HG03097 (cell line): ENCODE data around the gene SNRPD2.
"Not testable (repeated sequence)": the region's sequence is repeated elsewhere in the genome, so short reads cannot be mapped to it uniquely, and the experiment has no call there.

Experiments
- ATAC-seq: cut with Tn5 transposase; IDR thresholded peaks from one replicate; pipeline ENCODE4 v1.9.1; 2021; ENCODE audit not compliant: unreplicated experiment, low FRiP score

SNRPD2 gene

GRCh38 chr19:45705710-45706415 lies 14.1 kb upstream of the SNRPD2 start:
- ATAC-seq = no peak

- no peak for ATAC-seq
Measured at GRCh38 chr19:45705115-45705514, 13.4 kb upstream of the SNRPD2 start.

DNA sequence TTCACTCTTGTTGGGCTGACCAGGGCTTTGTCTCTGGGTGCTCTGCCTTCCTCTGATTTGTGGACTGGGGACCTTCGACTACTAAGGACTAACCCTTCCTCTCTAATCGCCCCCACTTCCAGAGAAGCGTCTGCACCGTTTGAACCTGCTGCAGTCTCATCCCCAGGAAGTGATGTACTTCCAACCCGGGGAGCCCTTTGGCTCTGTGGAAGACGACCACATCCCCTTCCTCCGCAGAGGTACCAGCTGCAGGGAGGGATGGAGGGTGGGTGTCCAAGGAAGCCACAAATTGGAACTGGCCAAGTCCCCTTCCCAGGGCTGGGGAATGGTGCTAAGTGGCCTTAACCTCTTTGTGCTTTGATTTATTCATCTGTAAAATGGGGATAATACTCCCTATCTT lies 9.9 kb upstream of the SNRPD2 start:
- ATAC-seq = no peak

GRCh38 chr19:45693106-45693788 lies 1.5 kb upstream of the SNRPD2 start:
- ATAC-seq = no peak

- ATAC-seq = peak; percentile 88
Measured at GRCh38 chr19:45692187-45693105, 693 bp upstream of the SNRPD2 start, which contains the start of gene QPCTL. TSS of gene QPCTL (plus strand) at chr19:45692666. CDS start at chr19:45692704, 38 bp downstream.

DNA sequence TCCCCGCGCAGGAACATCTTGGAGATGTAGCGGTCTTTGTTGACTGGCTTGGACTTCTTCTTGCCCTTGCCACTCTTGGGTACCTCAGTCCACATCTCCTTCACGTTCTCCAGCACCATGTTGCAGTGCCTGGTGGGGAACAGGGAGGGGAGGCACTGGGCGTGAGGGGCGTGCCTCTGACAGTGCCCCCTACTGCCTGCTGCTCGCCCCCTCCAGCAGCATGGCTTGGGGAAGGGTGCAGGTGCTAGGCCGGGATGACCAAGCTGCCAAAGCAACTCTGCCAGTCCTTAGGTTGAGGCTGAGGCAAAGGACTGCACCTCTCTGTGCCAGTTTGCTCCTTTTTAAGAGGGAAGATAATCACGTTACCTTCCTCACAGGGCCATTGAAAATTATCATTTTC lies 4.2 kb downstream of the SNRPD2 start:
- ATAC-seq = no peak

DNA sequence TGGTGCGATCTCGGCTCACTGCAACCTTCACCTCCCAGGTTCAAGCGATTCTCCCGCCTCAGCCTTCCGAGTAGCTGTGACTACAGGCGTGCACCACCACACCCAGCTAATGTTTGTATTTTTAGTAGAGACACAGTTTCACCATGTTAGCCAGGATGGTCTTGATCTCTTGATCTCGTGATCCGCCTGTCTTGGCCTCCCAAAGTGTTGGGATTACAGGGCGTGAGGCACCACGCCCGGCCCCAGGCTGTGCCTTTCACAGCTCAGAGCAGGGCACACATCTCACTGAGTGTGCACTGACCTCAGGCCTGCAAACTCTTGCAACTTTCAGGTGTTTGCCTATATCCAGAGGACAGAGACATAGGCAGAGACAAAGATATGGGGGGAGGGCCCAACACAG lies 6.7 kb downstream of the SNRPD2 start:
- ATAC-seq = not testable (repeated sequence)

GRCh38 chr19:45682908-45683307 lies 8.8 kb downstream of the SNRPD2 start:
- no peak for ATAC-seq

DNA sequence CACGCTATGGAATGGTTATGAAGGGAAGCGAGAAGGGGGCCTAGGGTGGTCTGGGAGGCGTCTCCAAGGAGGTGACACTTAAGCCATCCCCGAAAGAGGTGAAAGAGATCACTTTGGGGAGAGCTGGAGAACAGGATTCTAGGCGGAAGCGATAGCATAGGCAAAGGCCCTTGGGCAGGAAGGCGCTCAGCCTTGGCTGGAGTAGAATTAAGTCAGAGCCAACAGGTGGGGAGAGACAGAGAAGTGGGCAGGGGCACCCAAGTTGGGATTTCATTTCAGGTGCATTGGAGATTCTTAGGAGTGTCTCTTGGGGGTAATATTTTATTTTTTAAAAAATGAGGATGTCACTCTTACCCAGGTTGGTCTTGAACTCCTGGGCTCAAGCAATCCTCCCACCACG lies 9.6 kb downstream of the SNRPD2 start:
- ATAC-seq = no peak

GRCh38 chr19:45681391-45682015 lies 10.2 kb downstream of the SNRPD2 start:
- ATAC-seq = no peak

DNA sequence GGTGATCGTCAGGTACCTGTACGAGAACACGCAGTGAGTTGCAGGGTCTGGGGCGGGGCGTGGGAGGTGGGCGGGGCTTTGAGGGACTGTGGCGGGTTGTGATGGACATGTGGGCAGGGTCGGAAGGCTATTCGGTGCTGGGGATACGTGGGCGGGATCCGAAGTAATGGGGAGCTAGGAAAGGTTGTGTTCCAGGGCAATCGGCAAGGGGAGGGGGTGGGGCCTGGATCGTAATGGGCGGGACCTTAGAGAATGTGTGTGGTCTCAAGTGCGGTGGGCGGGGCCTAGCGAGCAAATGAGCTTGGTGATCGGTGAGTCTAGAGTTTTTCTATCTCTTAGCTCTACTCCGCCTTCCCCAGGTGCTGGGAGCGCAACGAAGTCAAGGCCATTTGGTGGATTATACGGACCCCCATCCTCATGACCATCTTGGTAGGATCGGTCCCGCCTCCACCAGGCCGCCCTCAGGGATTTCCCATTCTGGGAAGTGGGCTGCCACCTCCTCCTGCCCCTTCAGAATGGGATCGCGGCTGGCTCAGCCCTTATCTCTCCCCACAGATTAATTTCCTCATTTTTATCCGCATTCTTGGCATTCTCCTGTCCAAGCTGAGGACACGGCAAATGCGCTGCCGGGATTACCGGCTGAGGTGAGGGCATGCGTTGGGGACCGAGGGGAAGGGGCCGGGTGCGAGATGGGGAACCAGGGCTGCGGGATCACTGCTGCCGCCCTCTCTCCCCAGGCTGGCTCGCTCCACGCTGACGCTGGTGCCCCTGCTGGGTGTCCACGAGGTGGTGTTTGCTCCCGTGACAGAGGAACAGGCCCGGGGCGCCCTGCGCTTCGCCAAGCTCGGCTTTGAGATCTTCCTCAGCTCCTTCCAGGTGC lies 14.2 kb downstream of the SNRPD2 start:
- ATAC-seq = no peak

DNA sequence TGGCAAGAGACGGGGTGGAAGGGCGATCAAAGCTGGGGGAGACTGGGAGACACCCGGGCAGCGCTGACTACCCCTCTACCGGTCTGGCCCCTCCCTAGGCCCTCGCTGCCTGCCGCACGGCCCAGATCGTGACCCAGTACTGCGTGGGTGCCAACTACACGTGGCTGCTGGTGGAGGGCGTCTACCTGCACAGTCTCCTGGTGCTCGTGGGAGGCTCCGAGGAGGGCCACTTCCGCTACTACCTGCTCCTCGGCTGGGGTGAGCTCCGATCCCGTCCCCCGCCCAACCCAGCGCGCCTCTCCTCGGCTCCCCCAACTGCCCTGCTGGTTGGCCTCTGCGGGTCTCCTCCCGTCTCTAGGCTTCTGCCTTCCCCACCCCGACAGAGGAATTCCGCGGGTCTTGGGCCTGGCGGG lies 14.9 kb downstream of the SNRPD2 start:
- no peak for ATAC-seq

DNA sequence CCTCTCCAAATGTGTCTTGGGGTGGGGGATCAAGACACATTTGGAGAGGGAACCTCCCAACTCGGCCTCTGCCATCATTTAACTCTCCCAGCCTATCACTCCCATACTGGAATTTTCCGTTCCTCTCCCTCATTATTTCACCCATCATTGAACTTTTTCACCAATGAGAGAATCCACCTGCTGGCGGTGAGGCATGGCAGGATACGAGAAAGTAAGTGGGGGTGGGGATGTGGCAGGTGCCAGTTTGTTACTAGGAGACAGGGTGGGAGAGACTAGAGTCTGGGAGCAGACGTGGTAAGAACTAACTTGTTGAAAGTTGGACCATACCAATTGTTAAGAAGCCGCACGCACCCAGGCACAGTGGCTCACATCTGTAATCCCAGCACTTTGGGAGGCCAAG lies 16.8 kb downstream of the SNRPD2 start:
- no peak for ATAC-seq

DNA sequence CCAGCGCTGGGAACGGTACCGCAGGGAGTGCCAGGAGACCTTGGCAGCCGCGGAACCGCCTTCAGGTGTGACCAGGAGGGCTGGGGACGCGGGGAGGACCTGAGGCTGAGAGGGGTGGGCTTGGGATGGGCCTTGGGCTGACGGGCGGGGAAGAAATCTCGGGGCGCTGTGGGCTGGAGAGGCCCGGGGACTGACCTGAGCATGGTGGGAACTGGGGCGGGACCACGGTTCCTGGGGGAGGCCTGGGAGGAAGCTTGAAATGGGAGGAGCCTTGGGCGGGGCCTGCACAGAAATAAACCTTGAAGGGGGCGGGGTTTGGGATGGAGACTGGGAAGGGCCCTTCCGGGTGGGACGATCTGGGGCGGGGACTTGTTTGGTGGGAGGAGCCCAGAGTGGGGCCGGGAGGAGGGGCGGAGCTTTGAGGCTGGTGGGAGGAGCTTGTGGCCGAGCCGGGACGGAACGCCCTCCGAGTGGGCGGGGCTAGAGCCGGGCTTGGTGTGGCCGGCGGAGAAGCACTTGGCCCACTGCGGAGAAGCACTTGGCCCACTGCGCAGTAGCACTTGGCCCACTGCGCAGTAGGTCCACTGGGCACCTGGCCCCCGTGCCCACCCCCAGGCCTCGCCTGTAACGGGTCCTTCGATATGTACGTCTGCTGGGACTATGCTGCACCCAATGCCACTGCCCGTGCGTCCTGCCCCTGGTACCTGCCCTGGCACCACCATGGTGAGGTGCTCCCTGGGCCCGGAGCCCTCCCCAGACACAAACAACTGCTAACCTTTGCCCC lies 20.9 kb downstream of the SNRPD2 start:
- ATAC-seq = peak; percentile 38

GRCh38 chr19:45668342-45668871 lies 23.3 kb downstream of the SNRPD2 start:
- ATAC-seq = no peak

DNA sequence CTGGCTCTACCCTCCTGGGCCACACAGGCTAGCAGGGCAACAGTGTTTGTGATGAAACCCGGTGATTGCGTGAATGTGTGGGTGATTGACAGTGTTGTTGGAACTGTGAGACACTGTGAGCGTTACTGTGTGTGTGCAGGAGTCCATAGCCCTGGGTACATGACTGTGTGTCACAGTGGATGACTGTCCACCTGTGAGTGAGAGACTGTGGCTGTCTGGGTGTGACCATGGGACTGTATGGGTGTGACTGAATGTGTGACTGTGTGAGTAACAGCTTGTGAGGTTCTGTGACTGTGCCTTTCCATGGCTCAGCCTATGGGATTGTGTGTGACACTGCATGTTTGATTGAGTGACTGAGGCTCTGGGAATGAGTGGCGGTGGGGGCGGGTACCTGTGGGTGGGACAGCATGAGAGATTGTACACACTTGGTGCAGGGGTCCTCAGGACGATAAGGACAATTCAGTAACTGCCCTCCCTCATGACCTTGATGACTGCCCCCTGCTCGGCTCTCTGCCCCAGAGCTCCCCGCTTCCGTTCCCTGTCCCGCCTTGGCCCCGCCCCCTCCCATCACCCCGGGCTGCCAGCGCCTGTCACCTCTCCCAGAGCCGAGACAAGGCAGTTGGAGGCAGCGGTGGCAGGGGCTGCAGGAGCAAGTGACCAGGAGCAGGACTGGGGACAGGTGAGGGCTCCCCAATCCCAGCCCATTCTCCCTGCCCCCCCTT lies 24.0 kb downstream of the SNRPD2 start, which contains the start of gene GIPR:
GIPR (plus strand) TSS at position 602 of the 722 bp plus-strand sequence. CDS start 1,300 bp downstream, outside the sequence.
- no peak for ATAC-seq

DNA sequence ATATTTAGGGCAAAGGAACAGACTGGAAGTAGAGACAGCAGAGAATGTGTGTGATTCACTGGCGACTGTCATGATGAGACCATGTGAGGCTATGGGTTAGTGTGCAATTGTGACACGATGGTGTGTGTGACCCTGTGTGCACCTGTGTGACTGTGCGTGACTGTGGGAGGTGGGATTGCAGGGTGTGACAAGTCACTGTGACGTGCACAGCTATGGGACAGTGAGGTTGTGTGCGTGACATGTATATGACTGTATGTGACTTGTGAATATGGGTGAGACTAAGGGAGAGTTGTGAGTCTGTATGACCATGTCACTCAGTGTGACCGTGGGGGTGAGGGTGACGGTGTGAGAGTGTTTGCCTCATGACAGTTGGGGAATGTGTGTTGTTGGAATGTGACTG lies 27.2 kb downstream of the SNRPD2 start:
- no peak for ATAC-seq

GRCh38 chr19:45663800-45664199 lies 28.0 kb downstream of the SNRPD2 start:
- ATAC-seq = no peak
